Measurements from ENCODE around the gene TSEN34.

Gene TSEN34

DNA sequence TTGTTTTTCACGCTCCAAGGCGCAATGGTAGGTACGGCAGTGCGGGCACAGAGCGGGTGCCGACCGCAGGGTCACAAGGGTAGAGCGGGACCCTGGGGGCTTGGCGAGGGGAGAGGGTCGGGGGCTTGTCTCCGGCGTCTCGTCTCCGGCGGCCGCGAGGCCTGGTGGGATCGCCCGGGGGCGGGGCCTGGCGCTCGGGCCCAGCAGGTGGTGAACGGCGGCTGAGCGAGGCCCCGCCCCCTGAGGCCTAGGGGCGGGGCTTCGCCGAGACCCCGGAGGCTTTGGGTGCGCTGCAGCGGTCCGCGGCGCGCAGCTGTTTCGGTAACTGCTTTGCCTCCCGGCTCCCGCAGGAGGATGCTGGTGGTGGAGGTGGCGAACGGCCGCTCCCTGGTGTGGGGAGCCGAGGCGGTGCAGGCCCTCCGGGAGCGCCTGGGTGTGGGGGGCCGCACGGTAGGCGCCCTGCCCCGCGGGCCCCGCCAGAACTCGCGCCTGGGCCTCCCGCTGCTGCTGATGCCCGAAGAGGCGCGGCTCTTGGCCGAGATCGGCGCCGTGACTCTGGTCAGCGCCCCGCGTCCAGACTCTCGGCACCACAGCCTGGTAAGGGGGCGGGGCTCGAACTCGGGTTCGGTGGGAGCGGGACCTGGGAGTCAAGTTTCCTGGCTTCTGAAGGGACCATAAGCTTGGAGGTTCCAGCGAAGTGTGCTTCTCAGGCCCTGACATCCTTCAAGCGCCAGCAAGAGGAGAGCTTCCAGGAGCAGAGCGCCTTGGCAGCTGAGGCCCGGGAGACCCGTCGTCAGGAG lies at the start of gene TSEN34:
TSS of gene TSEN34 (plus strand) at position 298 of the 800 bp plus-strand sequence. CDS start at position 355, 57 bp downstream.
- no peak for FAIRE-seq

DNA sequence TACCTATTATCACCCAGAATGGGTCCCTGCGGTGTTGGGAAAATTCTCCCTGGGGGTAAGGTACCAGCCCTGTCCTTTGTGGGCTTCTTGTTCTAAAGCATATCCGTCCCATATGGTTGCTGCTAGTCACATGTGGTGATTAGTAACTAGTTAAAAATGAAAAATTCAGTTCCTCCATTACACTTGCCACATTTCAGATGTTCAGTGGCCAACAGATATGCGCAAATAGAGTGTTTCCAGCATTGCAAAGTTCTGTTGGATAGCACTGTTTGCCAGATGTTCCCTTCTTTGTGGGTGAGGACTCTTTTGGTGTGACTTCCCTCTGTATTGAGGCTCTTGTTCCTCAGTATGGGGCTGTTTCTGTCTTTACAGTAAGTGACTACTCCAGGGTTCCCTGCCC lies 49.8 kb upstream of the TSEN34 start:
- FAIRE-seq (no peak), DNase-seq (ENCODE audit: insufficient read length, low spot score) (no peak)
- no peak for TF ChIP-seq POLR2A (IDR thresholded peaks at IDR 0.05; ENCODE audit: low read depth, low read length)

More for the DNA sequence above, at the start of gene TSEN34:
- DNase-seq (ENCODE audit: insufficient read length, low spot score), result peak; percentile 84
- TF ChIP-seq POLR2A (IDR thresholded peaks at IDR 0.05; ENCODE audit: low read depth, low read length), result peak; percentile 95

DNA sequence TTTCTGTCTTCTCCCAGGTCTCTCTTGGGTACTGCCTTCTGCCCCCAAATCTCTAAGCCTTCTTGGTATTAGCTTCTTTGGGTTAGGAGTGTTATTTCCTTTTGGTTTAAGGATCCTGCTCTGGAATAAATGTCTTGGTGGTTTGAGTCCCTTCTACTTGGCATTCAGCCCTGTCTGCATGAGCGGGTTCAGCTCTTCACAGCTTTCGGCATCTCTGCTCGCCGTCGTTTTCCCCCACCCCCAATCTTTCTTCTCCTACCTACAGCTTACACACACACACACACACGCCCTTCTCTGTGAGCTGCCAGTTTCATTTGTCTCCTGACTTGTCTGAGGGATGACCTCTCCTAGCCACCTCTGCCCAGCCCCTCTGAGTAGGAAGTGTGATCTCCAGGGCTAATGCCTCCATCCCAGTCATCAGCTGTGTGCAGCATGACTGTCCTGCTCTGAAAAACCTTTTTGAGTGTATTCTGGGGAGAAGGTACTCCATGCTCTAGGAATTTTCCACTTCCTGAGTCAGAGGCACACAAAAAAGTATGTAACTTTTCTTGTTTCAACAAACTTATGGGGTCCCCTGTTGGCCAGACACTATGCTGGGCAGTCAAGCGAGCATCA lies 48.8 kb upstream of the TSEN34 start:
- no peak for DNase-seq (ENCODE audit: insufficient read length, low spot score)
- no peak for FAIRE-seq
- no peak for TF ChIP-seq POLR2A (IDR thresholded peaks at IDR 0.05; ENCODE audit: low read depth, low read length)

DNA sequence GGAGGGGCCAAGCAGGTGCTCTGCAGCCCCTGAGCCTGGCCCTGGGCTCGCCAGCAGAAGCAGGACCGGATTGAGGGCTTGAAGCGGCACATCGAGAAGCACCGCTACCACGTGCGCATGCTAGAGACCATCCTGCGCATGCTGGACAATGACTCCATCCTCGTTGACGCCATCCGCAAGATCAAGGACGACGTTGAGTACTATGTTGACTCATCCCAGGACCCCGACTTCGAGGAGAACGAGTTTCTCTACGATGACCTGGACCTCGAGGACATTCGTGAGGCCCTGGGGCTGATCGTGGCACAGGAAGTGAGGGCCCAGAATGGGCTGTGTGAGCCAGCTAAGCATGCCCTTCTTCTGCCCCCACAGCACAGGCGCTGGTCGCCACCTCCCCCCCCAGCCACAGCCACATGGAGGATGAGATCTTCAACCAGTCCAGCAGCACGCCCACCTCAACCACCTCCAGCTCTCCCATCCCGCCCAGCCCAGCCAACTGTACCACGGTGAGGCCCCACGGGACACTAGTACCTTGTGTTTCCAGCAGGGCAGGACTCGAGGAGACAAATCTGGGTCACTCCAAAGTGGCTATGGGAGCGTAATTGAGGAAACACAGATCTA lies 45.5 kb upstream of the TSEN34 start:
- FAIRE-seq (no peak), DNase-seq (ENCODE audit: insufficient read length, low spot score) (no peak)
- TF ChIP-seq POLR2A (IDR thresholded peaks at IDR 0.05; ENCODE audit: low read depth, low read length), result no peak

DNA sequence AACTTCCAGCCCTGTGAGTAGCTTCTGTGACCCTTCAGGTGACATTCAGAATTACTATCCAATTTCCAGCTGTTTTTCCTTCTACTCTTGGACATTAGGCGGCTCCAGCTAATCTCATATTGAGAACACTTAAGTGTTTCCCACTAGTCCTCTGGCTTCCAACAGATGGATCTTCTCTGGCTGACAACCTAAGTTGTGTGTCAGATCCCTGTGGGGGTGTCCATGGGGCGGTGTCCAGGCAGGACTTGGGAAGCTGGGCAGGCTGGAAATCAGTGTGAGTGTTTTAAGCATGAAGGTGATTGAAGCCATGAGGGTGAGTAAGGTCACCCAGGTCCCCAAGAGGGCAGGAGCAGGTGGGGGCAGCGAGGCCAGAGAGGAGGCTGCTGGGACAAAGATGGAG lies 43.4 kb upstream of the TSEN34 start:
- TF ChIP-seq POLR2A (IDR thresholded peaks at IDR 0.05; ENCODE audit: low read depth, low read length), result no peak
- DNase-seq (ENCODE audit: insufficient read length, low spot score), result no peak

DNA sequence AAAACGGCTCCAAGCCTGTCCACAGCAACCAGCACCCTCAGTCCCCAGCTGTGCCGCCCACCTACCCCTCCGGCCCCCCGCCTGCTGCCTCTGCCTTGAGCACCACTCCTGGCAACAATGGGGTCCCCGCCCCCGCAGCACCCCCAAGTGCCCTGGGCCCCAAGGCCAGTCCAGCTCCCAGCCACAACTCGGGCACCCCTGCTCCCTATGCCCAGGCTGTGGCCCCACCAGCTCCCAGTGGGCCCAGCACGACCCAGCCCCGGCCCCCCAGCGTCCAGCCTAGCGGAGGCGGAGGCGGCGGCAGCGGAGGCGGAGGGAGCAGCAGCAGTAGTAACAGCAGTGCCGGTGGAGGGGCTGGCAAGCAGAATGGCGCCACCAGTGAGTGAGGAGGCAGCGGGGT lies 43.0 kb upstream of the TSEN34 start:
- no peak for FAIRE-seq

More for the DNA sequence above, 43.4 kb upstream of the TSEN34 start:
- FAIRE-seq, result no peak

DNA sequence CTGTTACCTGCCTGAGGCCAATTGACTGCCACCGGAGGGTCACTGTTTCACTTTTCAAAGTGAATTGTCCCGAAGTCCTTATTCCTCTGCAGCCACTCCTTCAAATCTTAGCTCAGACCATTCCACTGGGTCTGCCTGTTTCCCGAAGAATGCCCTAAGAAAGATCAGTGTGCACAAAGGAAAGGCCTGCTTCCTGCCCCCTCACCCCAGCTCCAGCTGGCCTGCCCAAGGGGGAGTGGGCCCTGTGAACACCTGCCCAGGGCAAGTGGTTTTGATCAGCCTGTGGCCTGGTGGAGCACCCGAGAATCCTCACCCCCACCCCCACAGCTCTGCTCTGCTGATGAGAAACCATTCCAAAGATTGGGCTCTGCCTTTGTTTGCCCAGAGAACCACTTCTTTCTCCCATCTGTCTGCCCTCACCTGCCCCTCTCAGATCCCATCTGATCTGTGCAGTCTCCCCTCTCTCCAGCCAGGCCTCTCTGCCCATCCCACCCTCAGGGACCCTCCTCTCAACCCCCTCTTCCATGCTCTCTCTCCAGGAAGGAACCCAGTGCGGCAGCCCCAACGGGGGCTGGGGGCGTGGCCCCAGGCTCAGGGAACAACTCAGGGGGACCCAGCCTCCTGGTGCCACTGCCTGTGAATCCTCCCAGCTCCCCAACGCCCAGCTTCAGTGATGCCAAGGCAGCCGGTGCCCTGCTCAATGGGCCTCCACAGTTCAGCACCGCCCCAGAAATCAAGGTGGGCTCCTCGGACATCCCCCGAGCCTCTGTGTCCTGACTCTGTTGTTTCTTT lies 41.9 kb upstream of the TSEN34 start:
- DNase-seq (ENCODE audit: insufficient read length, low spot score), result no peak
- TF ChIP-seq POLR2A (IDR thresholded peaks at IDR 0.05; ENCODE audit: low read depth, low read length), result no peak
- no peak for FAIRE-seq

More for the DNA sequence above, 43.0 kb upstream of the TSEN34 start:
- DNase-seq (ENCODE audit: insufficient read length, low spot score), result no peak
- TF ChIP-seq POLR2A (IDR thresholded peaks at IDR 0.05; ENCODE audit: low read depth, low read length), result no peak

DNA sequence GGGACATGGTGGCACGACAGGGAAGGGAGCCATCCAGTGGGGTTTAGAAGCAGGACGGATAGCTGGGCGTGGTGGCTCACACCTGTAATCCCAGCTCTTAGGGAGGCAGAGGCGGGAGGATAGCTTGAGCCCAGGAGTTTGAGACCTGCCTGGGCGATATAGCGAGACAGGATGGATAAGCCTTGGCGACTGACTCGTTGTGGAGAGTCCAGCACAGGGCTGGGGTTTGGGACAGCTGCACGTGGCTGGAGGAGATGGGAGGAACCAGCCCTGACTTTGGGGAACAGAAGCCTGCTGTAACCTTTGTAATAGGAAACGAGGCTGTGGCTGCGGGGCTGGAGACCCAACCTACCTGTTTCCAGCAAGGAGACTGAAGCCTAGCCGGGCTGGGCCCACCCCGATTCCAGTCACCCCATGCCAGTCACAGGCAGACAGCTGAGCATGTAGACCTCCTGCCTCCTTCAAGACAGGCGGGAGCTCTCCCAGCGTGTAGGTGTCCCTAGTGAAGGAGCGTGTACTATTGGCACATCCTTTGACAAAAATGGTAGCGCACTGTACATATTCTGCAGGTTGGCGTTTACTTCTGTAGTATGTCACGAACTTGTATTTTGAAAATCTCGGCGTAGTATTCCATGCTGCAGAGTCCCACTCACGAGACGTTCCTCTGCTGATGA lies 39.6 kb upstream of the TSEN34 start:
- TF ChIP-seq POLR2A (IDR thresholded peaks at IDR 0.05; ENCODE audit: low read depth, low read length), result no peak
- DNase-seq (ENCODE audit: insufficient read length, low spot score), result no peak
- no peak for FAIRE-seq

DNA sequence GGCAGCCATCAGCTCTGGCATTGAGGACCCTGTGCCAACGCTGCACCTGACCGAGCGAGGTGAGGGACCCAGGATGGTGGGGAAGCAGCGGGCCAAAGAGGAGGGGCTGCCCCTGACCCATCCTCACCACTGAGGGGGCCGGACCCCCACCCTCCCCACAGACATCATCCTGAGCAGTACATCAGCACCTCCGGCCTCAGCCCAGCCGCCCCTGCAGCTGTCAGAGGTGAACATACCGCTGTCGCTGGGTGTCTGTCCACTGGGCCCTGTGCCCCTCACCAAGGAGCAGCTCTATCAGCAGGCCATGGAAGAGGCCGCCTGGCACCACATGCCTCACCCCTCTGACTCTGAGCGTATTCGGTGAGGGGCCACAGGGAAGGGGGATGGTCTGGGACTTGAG lies 38.8 kb upstream of the TSEN34 start:
- FAIRE-seq (no peak), DNase-seq (ENCODE audit: insufficient read length, low spot score) (no peak)
- no peak for TF ChIP-seq POLR2A (IDR thresholded peaks at IDR 0.05; ENCODE audit: low read depth, low read length)

DNA sequence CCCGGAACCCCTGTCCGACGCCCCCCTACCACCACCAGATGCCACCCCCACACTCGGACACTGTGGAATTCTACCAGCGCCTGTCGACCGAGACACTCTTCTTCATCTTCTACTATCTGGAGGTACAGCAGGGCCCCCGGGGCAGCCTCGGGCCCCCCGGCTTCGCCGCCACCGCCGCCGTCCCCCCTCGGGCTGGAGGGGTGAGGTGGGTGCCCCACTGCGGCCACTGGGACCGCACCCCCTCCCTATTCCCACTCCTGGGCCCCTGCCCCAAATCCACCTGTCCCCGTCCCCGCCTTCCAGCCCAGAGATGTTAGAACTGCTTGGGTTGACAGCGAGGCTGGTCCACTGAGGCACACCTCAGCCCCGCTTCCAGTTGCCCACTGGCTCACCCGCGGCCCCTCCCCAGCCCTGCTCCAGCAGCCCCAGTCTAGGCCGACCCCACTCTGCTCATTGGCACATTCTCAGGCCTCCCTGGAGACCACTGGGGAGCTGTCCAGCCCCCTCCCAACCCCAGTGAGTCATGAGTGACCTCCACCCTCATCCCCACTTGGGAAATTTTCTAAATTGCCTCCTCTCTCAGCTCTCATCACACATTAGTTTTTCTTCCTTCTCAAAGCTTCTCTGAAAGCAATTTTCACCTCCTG lies 38.1 kb upstream of the TSEN34 start:
- TF ChIP-seq POLR2A (IDR thresholded peaks at IDR 0.05; ENCODE audit: low read depth, low read length), result no peak
- FAIRE-seq (no peak), DNase-seq (ENCODE audit: insufficient read length, low spot score) (no peak)

DNA sequence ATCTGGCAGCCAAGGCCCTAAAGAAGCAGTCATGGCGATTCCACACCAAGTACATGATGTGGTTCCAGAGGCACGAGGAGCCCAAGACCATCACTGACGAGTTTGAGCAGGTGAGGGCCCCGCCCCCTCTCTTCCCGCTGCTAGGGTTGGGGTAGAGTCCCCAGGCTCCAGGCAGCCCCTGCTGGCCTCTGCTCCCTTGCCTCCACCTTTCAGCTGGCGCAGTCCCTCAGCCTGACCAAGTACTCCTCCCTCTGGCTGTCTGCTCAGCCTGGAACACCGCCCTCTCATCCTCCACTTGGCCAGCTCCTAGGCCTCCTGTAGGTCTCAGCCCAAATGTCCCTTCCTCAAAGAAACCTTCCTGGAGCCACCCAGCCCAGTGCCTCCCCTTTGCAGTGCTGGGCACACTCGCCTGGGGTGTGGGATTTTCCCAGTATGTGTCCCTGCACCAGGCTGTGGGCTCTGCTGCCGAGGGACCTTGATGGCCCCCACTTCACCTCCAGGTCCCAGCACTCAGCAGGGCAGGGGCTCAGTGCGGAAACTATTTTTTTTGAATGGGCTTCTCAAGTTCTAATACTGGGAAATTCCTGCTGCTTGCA lies 37.3 kb upstream of the TSEN34 start:
- DNase-seq (ENCODE audit: insufficient read length, low spot score), result no peak
- FAIRE-seq, result no peak
- TF ChIP-seq POLR2A (IDR thresholded peaks at IDR 0.05; ENCODE audit: low read depth, low read length), result no peak

DNA sequence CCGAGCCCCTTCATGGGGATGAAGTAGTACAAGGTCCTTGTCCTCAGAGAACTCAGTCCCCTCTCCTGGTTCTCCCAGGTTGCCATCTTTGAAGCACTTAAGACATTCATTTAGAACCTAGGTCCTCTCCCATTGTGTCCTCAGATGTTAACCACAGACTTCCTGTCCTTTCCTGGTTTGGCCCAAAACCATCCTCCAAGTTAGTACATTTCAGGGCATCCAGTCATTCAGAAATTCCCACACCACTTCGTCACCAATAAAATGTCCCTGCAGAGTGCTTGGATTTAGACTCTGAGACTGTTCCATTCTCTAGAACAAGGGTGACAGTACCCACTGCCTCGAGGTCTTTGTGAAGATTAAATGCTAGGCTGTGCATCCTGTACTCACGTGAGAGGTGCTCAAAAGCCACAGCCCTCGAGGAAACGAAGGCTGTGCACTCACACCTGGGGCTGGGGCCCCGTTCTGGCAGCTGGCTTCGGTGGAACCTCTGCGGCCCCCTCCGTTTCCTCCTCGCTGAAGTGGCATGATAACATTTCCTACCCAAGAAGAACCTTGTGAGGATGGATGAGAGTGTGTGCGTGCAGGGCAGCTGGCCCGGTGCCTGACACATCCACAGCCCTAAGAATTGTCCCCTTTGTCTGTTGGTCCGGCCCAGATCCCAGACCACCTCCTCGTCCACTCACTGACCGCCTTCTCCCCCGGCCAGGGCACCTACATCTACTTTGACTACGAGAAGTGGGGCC lies 36.3 kb upstream of the TSEN34 start:
- DNase-seq (ENCODE audit: insufficient read length, low spot score) (peak; percentile 54), FAIRE-seq (no peak)
- no peak for TF ChIP-seq POLR2A (IDR thresholded peaks at IDR 0.05; ENCODE audit: low read depth, low read length)

Data from H54 (cell line).